ENCODE results near the gene RABL2B. TPM values are rescaled to one million over a fixed set of nuclear protein-coding genes. Genes with fewer than 3 reads are reported as not detected.
"Not testable (repeated sequence)": the region's sequence is repeated elsewhere in the genome, so short reads cannot be mapped to it uniquely, and the experiment has no call there.

RABL2B gene
- polyA plus RNA-seq (ENCODE audit: insufficient read length in 4 of 4) = 10 to 100 TPM; 37.8 to 93.9 (median 64.9) TPM

GRCh38 chr22:50783033-50783879 lies at the start of gene RABL2B:
TSS of gene RABL2B (minus strand) at chr22:50783636. CDS start at chr22:50782294, 1,342 bp downstream.
- peak; percentile 60 to 76 (median 68) for DNase-seq (ENCODE audit: low read depth in 4 of 4, low spot score in 2 of 4)

DNA sequence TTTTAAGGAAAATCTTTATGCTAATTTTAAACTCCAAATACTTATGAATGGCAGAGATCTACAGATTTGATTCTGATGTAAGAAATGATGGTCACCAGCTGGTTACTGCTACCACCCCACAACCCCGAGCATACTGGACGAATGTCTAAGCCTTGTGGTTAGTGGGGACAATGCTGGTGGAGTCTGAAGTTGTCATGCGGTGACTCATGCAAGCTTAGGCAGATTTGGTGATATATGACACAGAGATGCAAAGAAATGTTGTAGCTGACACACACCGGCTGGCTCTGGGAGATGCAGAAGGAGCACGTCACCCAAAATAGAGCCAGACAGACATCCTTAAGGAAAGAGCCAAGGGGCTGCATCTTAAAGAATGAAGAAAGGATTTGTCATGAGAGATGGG lies 3.5 kb upstream of the RABL2B start:
- DNase-seq (ENCODE audit: low read depth in 4 of 4, low spot score in 2 of 4) = not testable (repeated sequence)

DNA sequence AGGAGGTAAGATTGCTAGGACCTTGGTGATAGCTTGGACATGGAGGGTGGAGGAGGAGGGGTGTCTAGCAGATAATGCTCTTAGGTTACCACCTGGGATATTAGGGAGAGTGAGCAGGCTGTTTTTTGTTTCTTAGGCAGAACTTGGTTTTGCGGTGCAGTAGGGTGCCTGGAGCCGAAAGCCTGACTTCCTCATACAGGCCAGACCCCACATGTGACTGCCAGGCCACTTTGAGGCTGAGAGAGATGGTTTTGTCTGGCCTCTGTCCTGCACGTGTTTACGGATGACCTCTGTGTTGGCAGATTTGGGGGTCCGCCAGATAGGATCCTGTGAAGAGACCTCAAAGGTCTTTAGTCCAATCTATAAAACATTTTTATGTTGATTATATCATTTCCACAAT lies 1.9 kb upstream of the RABL2B start:
- DNase-seq (ENCODE audit: low read depth in 4 of 4, low spot score in 2 of 4) = not testable (repeated sequence)

DNA sequence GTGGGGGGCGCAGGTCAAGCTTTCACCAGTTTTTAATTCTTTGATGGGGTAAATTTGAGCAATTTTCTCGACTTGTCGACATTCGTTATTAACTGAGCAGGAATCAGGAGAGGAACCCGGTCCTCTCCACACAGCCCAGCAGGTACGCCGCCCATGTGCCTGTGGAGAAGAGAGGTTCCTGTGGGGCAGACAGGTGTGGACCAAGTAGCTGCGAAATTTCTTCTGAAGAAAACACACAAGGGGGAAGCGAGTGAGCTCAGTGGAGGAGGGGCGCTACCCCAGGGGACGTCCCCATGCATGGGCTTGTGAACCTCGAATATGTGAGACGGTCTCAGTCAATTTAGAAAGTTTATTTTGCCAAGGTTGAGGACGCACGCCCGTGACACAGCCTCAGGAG lies 442 bp upstream of the RABL2B start:
- not testable (repeated sequence) for DNase-seq (ENCODE audit: low read depth in 4 of 4, low spot score in 2 of 4)

- not testable (repeated sequence) for DNase-seq (ENCODE audit: low read depth in 4 of 4, low spot score in 2 of 4)
Measured at GRCh38 chr22:50782253-50782652, 1.2 kb downstream of the RABL2B start.

GRCh38 chr22:50780244-50780643 lies 3.2 kb downstream of the RABL2B start:
- DNase-seq (ENCODE audit: low read depth in 4 of 4, low spot score in 2 of 4) = not testable (repeated sequence)

GRCh38 chr22:50777631-50778030 lies 5.8 kb downstream of the RABL2B start:
- not testable (repeated sequence) for DNase-seq (ENCODE audit: low read depth in 4 of 4, low spot score in 2 of 4)

DNA sequence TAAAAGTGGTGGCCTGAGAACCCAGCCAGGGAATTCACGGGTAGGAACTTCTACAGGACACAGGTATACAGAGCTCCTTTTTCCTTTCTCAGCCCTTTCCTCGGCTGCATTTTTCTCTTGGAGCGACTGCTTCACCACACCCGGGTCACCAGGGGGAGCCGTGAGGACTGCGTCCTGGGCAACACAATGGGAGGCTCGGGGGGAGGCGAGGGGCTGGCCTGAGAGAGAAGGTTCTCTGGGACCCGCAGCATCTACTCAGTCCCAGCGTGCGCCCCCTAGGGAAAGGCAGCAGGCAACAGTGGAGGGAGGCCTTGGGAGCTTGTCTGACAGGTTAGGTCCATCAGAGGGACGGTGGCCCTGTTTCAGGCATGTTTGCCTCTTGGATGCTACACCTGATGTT lies 8.3 kb downstream of the RABL2B start:
- peak in 2 of 4 donors; percentile 18 to 47 for DNase-seq (ENCODE audit: low read depth in 4 of 4, low spot score in 2 of 4)

GRCh38 chr22:50764288-50764687 lies 19.1 kb downstream of the RABL2B start:
- DNase-seq (ENCODE audit: low read depth in 4 of 4, low spot score in 2 of 4) = not testable (repeated sequence)

- not testable (repeated sequence) for DNase-seq (ENCODE audit: low read depth in 4 of 4, low spot score in 2 of 4)
Measured at GRCh38 chr22:50761829-50762228, 21.6 kb downstream of the RABL2B start.

GRCh38 chr22:50759597-50760341 lies 23.7 kb downstream of the RABL2B start:
- not testable (repeated sequence) for DNase-seq (ENCODE audit: low read depth in 4 of 4, low spot score in 2 of 4)

- DNase-seq (ENCODE audit: low read depth in 4 of 4, low spot score in 2 of 4) = not testable (repeated sequence)
Measured at GRCh38 chr22:50756949-50757491, 26.4 kb downstream of the RABL2B start.

GRCh38 chr22:50756406-50756805 lies 27.0 kb downstream of the RABL2B start:
- DNase-seq (ENCODE audit: low read depth in 4 of 4, low spot score in 2 of 4) = not testable (repeated sequence)

DNA sequence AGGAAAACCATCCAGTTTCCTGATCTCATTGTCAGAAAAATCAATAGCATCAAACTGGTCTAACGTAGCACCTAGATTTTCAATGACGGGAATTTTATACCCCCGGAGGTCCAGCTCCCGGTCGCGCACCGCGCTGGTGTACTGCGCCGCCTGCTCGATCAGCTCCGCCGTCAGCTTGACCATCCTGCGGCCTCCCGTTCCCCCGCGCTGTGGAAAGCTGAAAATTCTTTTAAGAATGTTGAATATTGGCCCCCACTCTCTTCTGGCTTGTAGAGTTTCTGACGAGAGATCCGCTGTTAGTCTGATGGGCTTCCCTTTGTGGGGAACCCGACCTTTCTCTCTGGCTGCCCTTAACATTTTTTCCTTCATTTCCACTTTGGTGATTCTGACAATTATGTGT lies 28.2 kb downstream of the RABL2B start:
- DNase-seq (ENCODE audit: low read depth in 4 of 4, low spot score in 2 of 4) = not testable (repeated sequence)

GRCh38 chr22:50749302-50750074 lies 33.9 kb downstream of the RABL2B start:
- not testable (repeated sequence) for DNase-seq (ENCODE audit: low read depth in 4 of 4, low spot score in 2 of 4)

- DNase-seq (ENCODE audit: low read depth in 4 of 4, low spot score in 2 of 4) = not testable (repeated sequence)
Measured at GRCh38 chr22:50748630-50749029, 34.8 kb downstream of the RABL2B start.

DNA sequence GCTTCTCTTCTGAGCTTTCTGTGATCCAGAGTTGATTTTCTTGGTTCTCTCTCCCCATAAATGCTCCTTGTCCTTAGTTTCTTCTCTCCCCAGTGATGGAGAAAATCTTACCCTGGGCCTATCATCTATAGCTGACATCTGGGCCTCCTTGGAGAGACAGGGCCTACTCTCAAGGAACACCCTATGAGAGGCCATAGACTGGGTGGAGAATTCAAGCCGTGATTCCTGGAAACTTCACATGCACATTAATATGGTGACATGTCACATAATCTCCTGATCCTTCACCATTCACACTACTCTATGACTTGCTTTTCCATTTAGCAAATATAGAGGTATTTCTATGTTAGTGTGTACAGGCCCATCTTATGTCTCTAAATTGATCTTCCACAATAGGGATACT lies 35.9 kb downstream of the RABL2B start:
- not testable (repeated sequence) for DNase-seq (ENCODE audit: low read depth in 4 of 4, low spot score in 2 of 4)

GRCh38 chr22:50744424-50744823 lies 39.0 kb downstream of the RABL2B start:
- not testable (repeated sequence) for DNase-seq (ENCODE audit: low read depth in 4 of 4, low spot score in 2 of 4)

DNA sequence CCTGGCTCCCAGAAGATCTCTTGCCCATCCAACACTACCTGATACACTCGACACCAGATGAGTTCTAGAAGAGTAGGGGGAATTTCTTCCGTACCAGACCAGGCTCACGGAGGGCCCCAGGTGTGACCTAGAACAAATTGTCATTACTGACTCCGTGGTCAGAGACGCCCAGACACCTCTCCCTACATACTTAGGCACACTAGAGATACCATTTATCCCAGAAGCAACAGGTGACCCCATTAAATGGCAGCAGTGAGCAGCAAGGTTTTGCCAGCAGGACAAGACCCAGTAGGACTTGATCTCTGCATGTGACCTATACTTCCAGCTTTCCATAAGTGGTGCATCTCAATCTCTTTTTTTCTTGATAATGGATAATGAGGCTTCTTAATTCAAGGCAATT lies 42.7 kb downstream of the RABL2B start:
- DNase-seq (ENCODE audit: low read depth in 4 of 4, low spot score in 2 of 4) = not testable (repeated sequence)

DNA sequence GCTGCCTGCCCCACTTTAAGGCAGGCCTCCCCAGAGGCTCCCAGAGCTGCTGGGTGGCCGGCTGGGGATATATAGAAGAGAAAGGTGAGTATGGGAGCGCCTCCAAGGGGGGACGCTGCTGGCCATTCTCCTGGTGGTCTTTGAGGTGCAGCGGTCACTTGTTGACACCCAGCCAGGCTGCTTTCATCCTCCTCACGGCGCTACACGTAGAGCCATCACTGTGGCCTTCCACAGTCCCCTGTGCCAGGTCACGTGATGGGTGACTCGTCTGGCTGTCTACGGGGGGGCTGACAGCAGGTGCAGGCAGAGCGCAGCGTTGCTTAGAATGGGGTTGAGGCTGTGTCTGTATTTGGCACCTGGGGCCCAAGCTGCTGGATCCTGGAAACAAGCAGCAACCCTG lies 43.5 kb downstream of the RABL2B start:
- no peak for DNase-seq (ENCODE audit: low read depth in 4 of 4, low spot score in 2 of 4)

Measured in left renal cortex interstitium (tissue), 4 donors.